Caki2 (cell line): ENCODE results near the gene ANO8. TPM values are rescaled to one million over a fixed set of nuclear protein-coding genes. Genes with fewer than 3 reads are reported as not detected.
"Not testable (repeated sequence)": the region's sequence is repeated elsewhere in the genome, so short reads cannot be mapped to it uniquely, and the experiment has no call there.

Source experiments
- DNase-seq: peaks from one replicate; pipeline ENCODE4 v3.0.0-alpha.2; 2015; ENCODE audit warnings: low read depth
- in situ Hi-C: cut with HindIII; loops from 2 replicates; pipeline ENCODE4 v1.10.0; 2016; ENCODE audit warnings: low sequenced_read_pairs, low pct_unique_long_range_greater_than_20kb, mixed read lengths
- total RNA-seq: library from RNA; depleted of rRNA; stranded (reverse); fragments of >200 nt; shearing (Covaris generic); gene quantifications from 2 replicates; pipeline ENCODE4 v1.2.3, GENCODE V29; 2014; ENCODE audit warnings: low replicate concordance

Gene ANO8
- total RNA-seq, 1 experiment from 2014 or later = 5.4 TPM

DNA sequence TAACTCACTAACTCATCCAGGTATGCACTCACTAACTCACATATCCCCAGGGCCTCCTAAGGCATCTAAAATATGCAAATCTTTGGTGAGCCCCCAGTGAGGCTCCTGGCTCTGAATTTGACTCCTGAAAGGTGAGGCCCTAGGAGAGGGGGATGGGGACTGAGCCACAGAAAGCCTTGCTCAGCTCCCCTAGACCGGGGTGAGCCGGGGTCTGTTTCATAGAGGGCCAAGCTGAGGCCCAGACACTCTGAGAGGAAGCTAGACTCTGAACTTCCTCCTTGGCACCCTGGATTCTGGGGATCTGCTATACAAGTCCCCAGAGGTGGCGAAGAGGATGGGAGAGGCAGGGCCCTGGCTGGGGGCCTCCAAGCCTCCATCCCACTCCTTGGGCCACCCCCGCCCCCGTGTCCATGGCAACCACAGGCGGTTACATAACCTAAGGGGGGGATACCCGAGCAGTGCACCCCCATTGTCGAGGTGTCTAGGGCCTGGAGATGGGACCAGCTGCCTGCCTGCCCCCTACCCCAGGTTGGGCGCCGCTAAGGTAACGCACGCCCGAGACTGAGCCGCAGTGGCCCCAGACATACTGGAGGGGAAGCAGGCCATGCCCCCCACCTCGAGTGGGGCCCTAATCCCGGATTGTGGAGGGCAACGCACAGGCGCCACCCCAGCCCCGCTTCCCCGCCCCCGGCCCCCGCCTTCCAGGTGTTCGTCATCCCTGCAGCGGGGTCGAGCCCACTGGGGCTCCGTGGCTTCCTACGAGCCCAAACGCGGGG lies 32.1 kb downstream of the ANO8 start:
- in situ Hi-C loops = no loop called here
- DNase-seq = no peak

DNA sequence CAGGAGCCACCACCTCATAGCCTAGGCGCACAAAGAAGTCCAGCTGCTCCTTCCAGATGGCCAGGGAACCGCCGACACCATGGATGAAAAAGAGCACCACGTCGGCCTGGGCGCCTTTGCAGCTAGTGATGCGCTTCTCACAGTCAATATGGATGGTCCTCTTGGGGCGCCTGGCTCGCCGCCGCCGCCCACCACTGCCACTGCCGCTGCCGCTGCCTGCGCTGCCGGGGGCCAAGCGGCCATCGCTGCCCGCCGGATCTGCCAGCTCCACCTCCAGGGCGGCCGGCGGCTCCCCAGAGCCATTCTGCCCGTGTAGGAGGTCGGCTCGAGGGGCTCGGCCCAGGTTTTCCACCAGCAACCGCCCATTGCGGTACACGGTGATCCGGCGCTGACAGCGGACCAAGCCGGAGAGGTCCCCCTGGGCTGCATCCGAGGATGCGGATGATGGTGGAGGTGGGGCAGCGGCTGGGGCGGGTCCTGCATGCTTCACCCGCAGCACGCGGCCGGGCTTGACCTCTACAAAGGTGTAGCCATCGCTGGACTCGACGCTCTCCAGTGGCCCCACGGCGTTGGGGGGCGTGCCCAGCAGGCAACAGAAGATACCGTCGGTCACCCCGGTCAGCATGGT lies 33.5 kb downstream of the ANO8 start:
- no peak for DNase-seq
- in situ Hi-C loops = no loop called here

- in situ Hi-C loops = no loop called here
- no peak for DNase-seq
Measured at GRCh38 chr19:17296976-17297375, 37.7 kb downstream of the ANO8 start.

GRCh38 chr19:17296273-17296672 lies 38.4 kb downstream of the ANO8 start:
- peak; percentile 67 for DNase-seq
- in situ Hi-C loops = no loop called here

DNA sequence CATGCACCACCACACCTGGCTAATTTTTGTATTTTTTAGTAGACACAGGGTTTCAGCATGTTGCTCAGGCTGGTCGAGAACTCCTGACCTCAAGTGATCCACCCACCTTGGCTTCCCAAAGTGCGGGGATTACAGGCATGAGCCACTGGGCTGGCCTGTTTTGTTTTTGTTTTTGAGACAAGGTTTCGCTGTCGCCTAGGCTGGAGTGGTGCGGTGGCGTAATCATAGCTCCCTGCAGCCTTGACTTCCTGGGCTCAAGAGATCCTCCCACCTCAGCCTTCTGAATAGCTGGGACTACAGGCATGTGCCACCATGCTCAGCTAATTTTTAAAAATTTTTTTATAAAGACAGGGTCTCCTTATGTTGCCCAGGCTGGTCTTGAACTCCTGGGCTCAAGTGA lies 39.1 kb downstream of the ANO8 start:
- DNase-seq, in situ Hi-C loops: not testable (repeated sequence)

- peak; percentile 54 for DNase-seq
- in situ Hi-C loops = no loop called here
Measured at GRCh38 chr19:17294051-17294891, 40.4 kb downstream of the ANO8 start.

GRCh38 chr19:17293605-17294004 lies 41.0 kb downstream of the ANO8 start:
- no peak for DNase-seq
- in situ Hi-C loops = no loop called here

DNA sequence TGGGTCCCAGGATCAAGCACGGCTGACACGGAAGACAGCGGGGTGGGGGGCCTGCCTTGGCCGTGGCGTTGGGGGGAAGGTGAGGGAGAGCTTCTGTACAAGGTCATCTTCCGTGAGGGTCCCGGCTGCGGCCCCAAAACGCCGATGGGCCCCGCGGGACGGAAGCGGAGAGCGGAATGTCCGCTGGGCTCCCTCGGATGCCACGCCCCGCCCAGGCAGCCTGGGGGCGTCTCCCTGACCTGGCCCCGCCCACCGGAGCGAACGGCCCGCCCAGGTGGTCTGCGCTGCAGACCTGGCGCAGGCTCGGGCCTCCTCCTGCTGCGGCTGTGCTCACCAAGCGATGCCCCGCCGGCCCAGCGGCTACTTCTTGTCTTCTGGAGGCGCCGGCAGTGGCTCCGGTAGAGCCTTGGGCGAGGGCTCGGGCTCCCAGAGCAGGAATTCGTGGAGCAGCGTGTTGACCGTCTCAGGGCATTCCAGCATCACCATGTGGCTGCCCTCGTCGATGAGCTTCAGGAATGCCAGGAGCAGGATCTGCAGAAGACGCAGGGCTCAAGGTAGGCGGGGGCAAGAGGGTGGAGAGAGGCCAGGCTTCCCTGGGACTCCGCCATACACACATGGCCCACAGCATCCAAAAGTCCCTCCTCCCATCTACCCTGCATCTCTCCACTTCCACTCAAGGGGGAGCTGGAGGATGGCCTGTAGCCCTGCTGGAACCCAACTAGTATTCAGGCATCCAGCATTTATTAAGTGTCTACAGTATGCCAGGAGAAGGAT lies 42.2 kb downstream of the ANO8 start:
- in situ Hi-C loops = no loop called here

DNA sequence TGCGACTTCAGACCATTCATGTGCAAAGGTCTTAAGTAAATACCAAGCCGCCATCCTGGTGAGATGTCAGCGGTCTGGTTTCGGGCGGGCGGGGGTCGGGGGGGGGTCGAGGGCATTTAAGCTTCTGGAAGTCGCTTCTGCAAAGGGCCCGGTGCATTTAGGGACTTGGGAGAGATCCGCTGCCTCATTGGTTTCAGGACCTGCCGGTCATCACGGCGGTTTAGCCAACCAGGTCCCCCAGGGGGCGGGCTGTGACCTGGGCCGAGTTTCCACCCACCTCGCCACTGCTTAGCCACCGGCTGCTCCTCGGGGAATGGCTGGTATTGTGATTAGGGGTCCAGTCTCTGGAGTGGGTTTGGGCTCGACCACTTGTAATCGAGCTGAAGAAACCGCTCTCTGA lies 45.2 kb downstream of the ANO8 start:
- DNase-seq = no peak
- in situ Hi-C loops = no loop called here

More for the DNA sequence above, 42.2 kb downstream of the ANO8 start:
- peak; percentile 79 for DNase-seq

- DNase-seq = no peak
- in situ Hi-C loops = no loop called here
Measured at GRCh38 chr19:17286752-17287151, 47.9 kb downstream of the ANO8 start.

GRCh38 chr19:17286263-17286662 lies 48.4 kb downstream of the ANO8 start:
- in situ Hi-C loops = no loop called here

GRCh38 chr19:17285415-17286135 lies 49.1 kb downstream of the ANO8 start:
- in situ Hi-C loops = no loop called here
- no peak for DNase-seq

More at GRCh38 chr19:17286263-17286662, 48.4 kb downstream of the ANO8 start:
- DNase-seq = no peak

DNA sequence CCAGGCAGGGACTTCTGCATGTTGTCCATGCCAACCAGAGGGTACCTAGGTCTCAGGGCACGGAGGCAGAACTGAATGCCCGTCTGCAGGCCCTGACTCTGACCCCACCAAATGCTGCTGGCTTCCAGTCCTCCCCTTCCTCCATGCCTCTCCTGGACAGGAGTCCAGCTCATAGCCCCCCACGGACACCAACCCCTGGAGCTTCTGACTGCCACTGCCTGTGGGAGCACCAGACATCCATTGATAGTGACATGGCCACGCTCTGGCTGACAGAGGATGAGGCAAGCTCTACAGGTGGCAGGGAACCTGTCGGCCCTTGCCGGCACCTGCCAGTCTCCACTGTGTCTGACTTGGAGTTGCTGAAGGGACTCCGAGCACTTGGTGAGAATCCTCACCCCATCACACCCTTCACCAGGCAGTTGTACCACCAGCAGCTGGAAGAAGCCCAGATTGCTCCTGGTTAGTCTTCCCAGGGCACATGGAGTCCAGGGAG lies 51.1 kb downstream of the ANO8 start:
- in situ Hi-C loops = no loop called here
- no peak for DNase-seq

GRCh38 chr19:17282488-17283125 lies 52.0 kb downstream of the ANO8 start:
- in situ Hi-C loops = no loop called here
- peak; percentile 84 for DNase-seq

- no peak for DNase-seq
- in situ Hi-C loops = no loop called here
Measured at GRCh38 chr19:17281391-17282304, 53.0 kb downstream of the ANO8 start, which contains the start of gene ANKLE1. Gene ANKLE1, plus strand, starts transcription at chr19:17281901. Its CDS starts 20 bp downstream, at chr19:17281921.

- DNase-seq = no peak
- in situ Hi-C loops = no loop called here
Measured at GRCh38 chr19:17279436-17279835, 55.2 kb downstream of the ANO8 start.
